GM23248 (cell line): ENCODE measurements around the gene ARHGAP36.

Experiments
- EZH2 ChIP-seq: fragments of 200-600 bp; sonication (generic); IDR thresholded peaks from 2 replicates; pipeline ENCODE4 v1.6.1; 2018; ENCODE audit warnings: antibody characterized with exemption, mild to moderate bottlenecking; ENCODE audit not compliant: insufficient read depth, poor library complexity, severe bottlenecking
- EZH2phosphoT487 ChIP-seq: fragments of 200-600 bp; sonication (generic); IDR thresholded peaks from 2 replicates; pipeline ENCODE4 v1.6.1; 2018; ENCODE audit warnings: antibody characterized with exemption, moderate library complexity, mild to moderate bottlenecking, low read depth; ENCODE audit not compliant: insufficient read depth

GRCh38 chrX:131040781-131041180 is 17.4 kb upstream of the ARHGAP36 start:
- TF ChIP-seq EZH2phosphoT487 (no peak), EZH2 (no peak)
